ENCODE data around the gene TUBA3D.
"Not testable (repeated sequence)": the region's sequence is repeated elsewhere in the genome, so short reads cannot be mapped to it uniquely, and the experiment has no call there.

Gene TUBA3D

DNA sequence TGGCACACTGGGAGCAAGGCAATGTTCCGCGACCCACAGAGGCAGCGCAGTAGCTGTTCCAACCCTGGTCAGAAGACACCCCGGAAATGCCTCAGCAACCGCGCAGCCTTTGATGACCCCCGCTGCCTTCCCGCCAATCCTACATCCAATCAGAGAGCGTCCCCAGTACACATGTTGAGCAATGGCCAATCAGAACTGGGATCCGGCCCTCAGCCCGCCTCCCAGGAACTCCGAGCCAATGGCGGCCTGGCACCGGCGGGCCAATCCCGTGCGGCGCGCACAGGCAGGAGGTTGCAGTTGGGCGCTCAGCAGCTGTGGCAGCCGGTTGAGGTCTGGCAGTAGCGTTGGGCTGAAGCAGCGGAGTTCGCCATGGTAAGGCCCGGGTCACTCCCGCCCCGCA is at the start of gene TUBA3D:
Gene TUBA3D (plus strand): TSS at position 289 of the 400 bp plus-strand sequence. CDS start 81 bp downstream, at position 370.
- Histone ChIP-seq H3K36me3 (ENCODE audit: control insufficient read depth, insufficient read depth, low read length) (no peaks in the 10 kb centered on the region), H3K27me3 (ENCODE audit: control insufficient read depth, insufficient read depth, low read length) (no peaks in the 10 kb centered on the region), H3K4me1 (ENCODE audit: control insufficient read depth, insufficient read depth, low read length) (no peaks in the 10 kb centered on the region), H3K4me3 (ENCODE audit: low read length) (no peak within 1 kb of the TSS), H3K27ac (ENCODE audit: low read depth, low read length) (no peak within 1 kb of the TSS), H3K9ac (ENCODE audit: low read length) (no peak within 1 kb of the TSS)

DNA sequence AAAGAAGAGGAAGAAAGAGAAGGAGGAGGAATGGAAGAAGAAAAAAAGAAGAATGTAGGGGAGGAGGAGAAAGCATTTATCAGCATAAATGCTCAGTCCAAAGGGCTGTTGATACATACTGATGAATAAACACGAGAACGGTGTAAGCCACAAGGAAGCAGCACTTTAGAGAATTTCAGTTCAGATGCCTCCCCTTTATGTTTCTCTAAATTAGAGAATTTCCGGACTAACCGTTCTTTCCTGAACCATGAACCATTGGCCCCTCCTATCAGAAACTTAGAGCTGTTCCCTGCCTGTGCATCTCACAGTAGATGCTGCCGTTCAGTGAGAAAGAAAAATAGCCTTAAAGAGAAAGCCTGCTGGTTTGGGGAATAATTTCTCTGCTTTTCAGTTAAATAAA is 49.2 kb upstream of the TUBA3D start:
- H3K27me3 ChIP-seq (ENCODE audit: control insufficient read depth, insufficient read depth, low read length) = no peaks in the 10 kb centered on the region
- H3K36me3 ChIP-seq (ENCODE audit: control insufficient read depth, insufficient read depth, low read length) = no peaks in the 10 kb centered on the region

DNA sequence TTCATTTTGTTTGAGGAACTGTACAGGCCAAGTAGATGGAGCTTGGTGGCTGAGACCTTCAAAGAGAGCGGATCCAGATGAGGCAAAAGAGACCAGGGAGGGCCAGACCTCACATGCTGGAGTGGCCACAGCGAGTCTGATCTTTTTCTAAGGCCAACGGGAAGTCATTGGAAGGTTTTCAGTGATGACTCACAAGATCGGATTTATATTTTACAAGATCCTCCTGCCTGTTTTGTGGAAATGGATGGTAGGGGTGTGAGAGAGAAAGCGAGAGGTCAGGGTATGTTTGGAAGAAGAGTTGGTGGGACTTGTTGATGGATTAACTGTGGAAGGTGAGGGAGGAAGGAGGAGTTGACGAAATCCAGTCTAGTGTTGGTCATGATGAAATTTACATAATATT is 44.6 kb upstream of the TUBA3D start:
- Histone ChIP-seq H3K27ac (ENCODE audit: low read depth, low read length) (no peak overlapping the region), H3K4me1 (ENCODE audit: control insufficient read depth, insufficient read depth, low read length) (no peaks in the 10 kb centered on the region), H3K9ac (ENCODE audit: low read length) (no peak overlapping the region), H3K27me3 (ENCODE audit: control insufficient read depth, insufficient read depth, low read length) (no peaks in the 10 kb centered on the region), H3K4me3 (ENCODE audit: low read length) (no peak overlapping the region), H3K36me3 (ENCODE audit: control insufficient read depth, insufficient read depth, low read length) (no peaks in the 10 kb centered on the region)

More for the DNA sequence above, 49.2 kb upstream of the TUBA3D start:
- H3K4me1 ChIP-seq (ENCODE audit: control insufficient read depth, insufficient read depth, low read length) = no peaks in the 10 kb centered on the region
- no peak overlapping the region for H3K4me3 ChIP-seq (ENCODE audit: low read length)
- no peak overlapping the region for H3K27ac ChIP-seq (ENCODE audit: low read depth, low read length)
- no peak overlapping the region for H3K9ac ChIP-seq (ENCODE audit: low read length)

DNA sequence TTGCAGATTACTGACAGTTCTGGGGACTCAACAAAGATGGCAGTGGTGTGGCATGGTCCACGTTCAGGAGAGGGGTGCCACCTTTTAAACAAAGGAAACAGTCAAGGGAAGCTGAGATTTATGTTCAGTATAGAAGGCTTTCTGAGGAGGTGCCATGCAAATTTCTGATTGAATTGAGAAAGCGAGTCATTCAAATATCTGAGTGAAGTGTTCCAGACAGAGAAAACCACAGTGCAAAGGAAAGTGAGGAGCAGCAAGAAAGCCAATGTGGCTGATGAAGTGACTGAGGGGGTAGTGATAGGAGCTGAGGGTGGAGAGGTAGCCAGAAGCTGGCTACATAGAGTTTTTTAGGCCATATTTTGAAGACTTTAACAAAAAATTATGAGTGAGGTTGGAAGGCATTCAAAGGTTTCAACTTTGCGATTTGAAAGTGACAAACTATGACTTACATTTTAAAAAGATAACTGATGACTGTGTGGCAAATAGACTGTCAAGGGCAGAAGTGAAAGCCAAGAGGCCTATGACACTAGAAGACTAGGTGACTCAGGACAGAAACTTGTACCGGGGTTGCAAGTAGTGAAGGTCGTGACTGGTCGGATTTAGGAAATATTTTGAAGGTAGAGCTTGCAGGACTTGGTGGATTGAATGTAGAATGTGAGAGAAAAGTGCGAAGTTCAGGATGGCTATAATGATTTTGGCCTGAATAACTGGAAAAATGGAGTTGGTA is 35.0 kb upstream of the TUBA3D start:
- not testable (repeated sequence) for H3K4me3 ChIP-seq (ENCODE audit: low read length); H3K9ac ChIP-seq (ENCODE audit: low read length); H3K36me3 ChIP-seq (ENCODE audit: control insufficient read depth, insufficient read depth, low read length); H3K4me1 ChIP-seq (ENCODE audit: control insufficient read depth, insufficient read depth, low read length); H3K27me3 ChIP-seq (ENCODE audit: control insufficient read depth, insufficient read depth, low read length); H3K27ac ChIP-seq (ENCODE audit: low read depth, low read length)

DNA sequence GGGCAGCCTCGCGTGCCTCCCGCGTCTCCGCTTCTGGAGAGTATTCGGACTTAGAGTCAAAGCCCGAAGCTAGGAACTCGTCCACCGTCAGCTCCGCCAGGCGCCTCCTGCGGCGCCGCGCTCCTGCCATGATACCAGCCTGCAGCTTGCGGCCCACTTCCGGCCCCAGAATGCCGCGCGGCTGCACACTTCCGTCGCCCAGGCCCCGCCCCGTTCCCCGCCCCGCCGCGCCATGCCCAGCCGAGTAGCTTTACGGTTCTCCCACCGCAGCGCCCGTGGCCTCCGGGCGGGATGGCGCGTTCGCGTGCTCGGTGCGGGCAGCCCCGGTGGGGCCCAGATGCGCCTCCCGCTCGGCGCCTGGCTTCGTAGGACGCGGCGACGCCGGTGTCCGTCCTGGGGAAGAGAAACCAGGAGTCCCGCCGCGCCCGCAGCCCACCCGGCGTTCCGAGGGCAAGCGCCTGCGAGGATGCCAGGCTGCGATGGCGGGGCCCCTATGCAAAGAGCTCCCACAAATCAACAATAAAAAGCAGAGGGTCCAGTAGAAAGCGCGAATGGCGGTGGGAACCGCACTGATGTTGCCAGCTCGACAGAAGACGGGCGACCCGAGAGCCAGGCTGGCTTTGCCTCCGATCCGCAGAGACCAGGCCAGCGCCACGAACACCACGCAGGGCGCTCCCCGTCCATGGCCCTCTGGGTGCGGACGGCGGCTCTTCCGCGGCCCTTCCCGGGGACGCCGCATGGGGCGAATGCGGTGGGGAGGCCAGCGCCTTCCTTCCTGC is 31.0 kb upstream of the TUBA3D start:
- not testable (repeated sequence) for H3K27ac ChIP-seq (ENCODE audit: low read depth, low read length); H3K4me1 ChIP-seq (ENCODE audit: control insufficient read depth, insufficient read depth, low read length); H3K36me3 ChIP-seq (ENCODE audit: control insufficient read depth, insufficient read depth, low read length); H3K9ac ChIP-seq (ENCODE audit: low read length); H3K4me3 ChIP-seq (ENCODE audit: low read length); H3K27me3 ChIP-seq (ENCODE audit: control insufficient read depth, insufficient read depth, low read length)

DNA sequence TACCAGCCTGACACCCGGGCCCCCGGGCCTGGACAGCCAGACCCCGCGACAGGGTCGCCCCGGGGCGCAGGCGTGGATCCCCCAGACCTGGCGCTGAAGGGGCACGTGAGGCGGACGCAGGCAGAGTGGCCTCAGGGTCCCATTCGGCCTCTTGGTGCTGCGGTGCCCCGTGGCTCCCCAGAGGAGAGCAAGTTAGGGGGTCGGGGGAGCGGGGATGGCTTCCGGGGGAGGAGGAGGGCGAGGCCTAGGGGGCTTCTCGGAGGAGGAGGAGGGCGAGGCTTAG is 30.5 kb upstream of the TUBA3D start:
- H3K27ac ChIP-seq (ENCODE audit: low read depth, low read length); H3K36me3 ChIP-seq (ENCODE audit: control insufficient read depth, insufficient read depth, low read length); H3K4me3 ChIP-seq (ENCODE audit: low read length); H3K4me1 ChIP-seq (ENCODE audit: control insufficient read depth, insufficient read depth, low read length); H3K27me3 ChIP-seq (ENCODE audit: control insufficient read depth, insufficient read depth, low read length); H3K9ac ChIP-seq (ENCODE audit: low read length): not testable (repeated sequence)

DNA sequence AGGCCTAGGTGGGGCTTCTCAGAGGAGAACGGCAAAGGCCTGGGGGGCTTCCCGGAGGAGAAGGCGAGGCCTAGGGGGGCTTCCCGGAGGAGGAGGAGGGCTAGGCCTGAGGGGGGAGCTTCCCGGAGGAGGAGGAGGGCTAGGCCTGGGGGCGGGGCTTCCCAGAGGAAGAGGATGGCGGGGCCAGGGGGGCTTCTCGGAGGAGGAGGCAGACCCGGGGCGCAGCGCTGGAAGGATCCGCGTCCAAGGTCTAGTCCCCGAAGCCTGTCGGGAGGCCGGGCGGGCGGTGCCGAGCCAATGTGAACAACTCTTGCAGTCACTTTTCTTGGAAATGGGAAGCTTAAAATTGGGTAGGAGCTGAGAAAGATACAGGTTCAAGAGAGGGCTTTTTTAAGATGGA is 30.0 kb upstream of the TUBA3D start:
- Histone ChIP-seq H3K27ac (ENCODE audit: low read depth, low read length) (no peak overlapping the region), H3K9ac (ENCODE audit: low read length) (no peak overlapping the region), H3K27me3 (ENCODE audit: control insufficient read depth, insufficient read depth, low read length) (no peaks in the 10 kb centered on the region), H3K36me3 (ENCODE audit: control insufficient read depth, insufficient read depth, low read length) (no peaks in the 10 kb centered on the region), H3K4me1 (ENCODE audit: control insufficient read depth, insufficient read depth, low read length) (no peaks in the 10 kb centered on the region), H3K4me3 (ENCODE audit: low read length) (no peak overlapping the region)

DNA sequence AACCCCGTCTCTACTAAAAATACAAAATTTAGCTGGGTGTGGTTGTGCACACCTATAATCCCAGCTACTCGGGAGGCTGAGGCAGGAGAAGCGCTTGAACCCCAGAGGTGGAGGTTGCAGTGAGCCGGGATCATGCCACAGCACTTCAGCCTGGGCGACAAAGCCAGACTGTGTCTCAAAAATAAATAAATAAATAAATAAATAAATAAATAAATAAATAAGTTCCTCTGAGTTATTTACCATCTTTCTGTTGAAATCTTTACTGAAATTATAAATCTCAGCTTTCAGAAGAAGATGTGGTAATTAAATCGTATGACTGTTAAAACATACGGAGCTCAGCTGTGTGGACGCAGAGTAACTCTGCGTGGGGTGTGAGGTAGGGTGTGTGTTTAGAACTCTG is 27.9 kb upstream of the TUBA3D start:
- not testable (repeated sequence) for H3K27me3 ChIP-seq (ENCODE audit: control insufficient read depth, insufficient read depth, low read length); H3K9ac ChIP-seq (ENCODE audit: low read length); H3K4me3 ChIP-seq (ENCODE audit: low read length); H3K27ac ChIP-seq (ENCODE audit: low read depth, low read length); H3K4me1 ChIP-seq (ENCODE audit: control insufficient read depth, insufficient read depth, low read length); H3K36me3 ChIP-seq (ENCODE audit: control insufficient read depth, insufficient read depth, low read length)

DNA sequence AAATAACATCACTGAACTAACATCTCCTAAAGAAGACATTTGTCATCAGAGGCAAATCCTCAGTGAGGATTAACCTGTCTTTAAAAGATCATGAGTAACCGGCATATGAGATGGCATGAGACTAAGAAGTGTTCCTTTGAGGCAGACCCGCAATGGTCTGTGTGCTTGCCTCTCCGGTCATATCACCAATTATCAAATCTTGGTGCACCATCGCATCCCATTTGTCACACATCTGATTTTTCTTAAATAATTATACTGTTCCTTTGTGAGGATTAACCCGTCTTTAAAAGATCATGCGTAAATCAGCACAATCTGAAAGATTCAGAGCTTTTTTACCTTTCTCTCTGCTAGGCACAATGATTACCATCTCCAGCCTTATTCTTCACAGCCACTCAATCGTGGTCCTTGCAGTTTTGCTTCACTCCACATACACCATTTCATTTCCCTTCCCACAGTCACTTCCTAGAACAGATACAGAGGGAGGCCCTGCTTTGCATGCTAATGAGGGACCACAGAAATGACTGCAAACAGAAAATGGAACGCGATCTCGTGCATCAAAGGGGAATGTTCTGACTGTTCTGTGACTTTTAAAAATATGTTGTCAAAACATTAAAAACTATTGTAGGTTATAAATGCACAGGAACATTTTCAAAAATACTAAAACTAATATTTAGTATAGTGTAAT is 24.5 kb upstream of the TUBA3D start:
- H3K27ac ChIP-seq (ENCODE audit: low read depth, low read length); H3K36me3 ChIP-seq (ENCODE audit: control insufficient read depth, insufficient read depth, low read length); H3K4me1 ChIP-seq (ENCODE audit: control insufficient read depth, insufficient read depth, low read length); H3K27me3 ChIP-seq (ENCODE audit: control insufficient read depth, insufficient read depth, low read length); H3K9ac ChIP-seq (ENCODE audit: low read length); H3K4me3 ChIP-seq (ENCODE audit: low read length): not testable (repeated sequence)

DNA sequence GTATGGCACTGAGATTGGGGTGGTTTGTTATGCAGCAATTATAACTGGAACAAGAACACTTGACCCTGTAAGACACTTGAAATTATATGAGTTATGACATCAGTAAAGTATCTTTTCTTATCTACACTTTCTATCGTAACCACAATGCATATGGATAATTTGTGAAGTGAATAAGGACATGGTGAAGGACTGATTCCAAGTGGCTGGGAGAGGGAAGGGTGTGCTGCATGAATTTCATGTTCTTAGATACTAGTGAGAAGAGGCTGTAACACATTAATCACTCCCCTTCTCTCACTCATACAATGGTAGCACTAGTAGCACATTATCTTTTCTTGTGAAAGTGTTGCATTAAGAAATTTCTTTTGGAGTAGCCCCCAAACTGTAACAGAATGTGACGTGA is 21.0 kb upstream of the TUBA3D start:
- not testable (repeated sequence) for H3K27me3 ChIP-seq (ENCODE audit: control insufficient read depth, insufficient read depth, low read length); H3K4me1 ChIP-seq (ENCODE audit: control insufficient read depth, insufficient read depth, low read length); H3K36me3 ChIP-seq (ENCODE audit: control insufficient read depth, insufficient read depth, low read length); H3K4me3 ChIP-seq (ENCODE audit: low read length); H3K27ac ChIP-seq (ENCODE audit: low read depth, low read length); H3K9ac ChIP-seq (ENCODE audit: low read length)

DNA sequence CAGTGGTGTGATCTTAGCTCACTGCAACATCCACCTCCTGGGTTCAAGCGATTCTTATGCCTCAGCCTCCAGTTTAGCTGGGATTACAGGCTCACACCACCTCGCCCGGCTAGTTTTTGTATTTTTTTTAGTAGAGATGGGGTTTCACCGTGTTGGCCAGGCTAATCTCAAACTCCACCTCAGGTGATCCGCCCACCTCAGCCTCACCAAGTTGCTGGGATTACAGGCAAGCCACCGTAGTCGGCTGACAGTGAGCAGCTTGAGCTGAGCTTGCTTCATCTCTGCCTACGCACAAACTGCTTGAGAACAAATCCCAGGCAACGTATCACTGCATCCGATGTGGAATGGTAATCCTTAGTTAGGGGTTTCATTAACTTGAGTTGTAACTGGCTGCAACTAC is 8.2 kb upstream of the TUBA3D start:
- not testable (repeated sequence) for H3K4me3 ChIP-seq (ENCODE audit: low read length); H3K27ac ChIP-seq (ENCODE audit: low read depth, low read length); H3K4me1 ChIP-seq (ENCODE audit: control insufficient read depth, insufficient read depth, low read length); H3K9ac ChIP-seq (ENCODE audit: low read length); H3K36me3 ChIP-seq (ENCODE audit: control insufficient read depth, insufficient read depth, low read length); H3K27me3 ChIP-seq (ENCODE audit: control insufficient read depth, insufficient read depth, low read length)

DNA sequence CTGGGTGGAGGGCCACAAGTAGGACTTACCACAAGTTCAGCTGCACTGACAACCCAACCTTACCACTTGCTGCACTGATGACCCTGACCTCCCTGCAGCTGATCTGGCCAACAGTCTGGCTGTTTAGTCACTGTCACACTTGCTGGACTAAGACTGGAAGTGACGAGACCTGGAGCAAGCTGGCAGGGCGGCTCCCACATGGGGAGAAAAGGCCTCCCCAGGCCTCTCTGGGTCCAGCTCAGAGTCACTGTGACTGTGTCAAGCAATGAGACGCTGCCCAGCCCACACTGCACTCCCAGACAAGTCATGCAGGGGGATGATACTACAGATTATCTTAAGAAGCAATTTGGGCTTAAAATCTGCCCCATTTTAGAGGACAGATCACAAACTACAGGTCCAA is 5.0 kb upstream of the TUBA3D start:
- not testable (repeated sequence) for H3K36me3 ChIP-seq (ENCODE audit: control insufficient read depth, insufficient read depth, low read length); H3K9ac ChIP-seq (ENCODE audit: low read length); H3K27ac ChIP-seq (ENCODE audit: low read depth, low read length); H3K27me3 ChIP-seq (ENCODE audit: control insufficient read depth, insufficient read depth, low read length); H3K4me3 ChIP-seq (ENCODE audit: low read length); H3K4me1 ChIP-seq (ENCODE audit: control insufficient read depth, insufficient read depth, low read length)

DNA sequence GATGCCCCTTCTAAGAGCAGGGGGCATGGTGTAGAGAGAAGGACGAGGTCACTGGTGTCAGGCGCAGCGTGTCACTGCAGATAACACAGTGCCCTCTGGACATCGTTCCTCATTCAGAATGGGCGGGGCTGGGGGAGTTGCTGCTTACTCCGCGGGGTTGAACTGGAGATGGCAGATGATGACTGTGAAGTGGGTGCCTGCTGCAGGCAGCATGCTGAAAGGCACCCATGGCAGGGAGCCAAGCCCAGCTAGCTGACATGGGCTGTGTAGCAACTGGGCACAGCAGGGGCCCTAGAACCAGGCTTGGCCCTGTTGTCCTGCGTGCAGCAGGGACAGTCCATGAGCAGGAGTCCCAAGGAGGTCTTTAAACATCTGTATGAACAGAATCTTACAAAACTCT is 4.3 kb upstream of the TUBA3D start:
- H3K9ac ChIP-seq (ENCODE audit: low read length); H3K27ac ChIP-seq (ENCODE audit: low read depth, low read length); H3K4me1 ChIP-seq (ENCODE audit: control insufficient read depth, insufficient read depth, low read length); H3K27me3 ChIP-seq (ENCODE audit: control insufficient read depth, insufficient read depth, low read length); H3K36me3 ChIP-seq (ENCODE audit: control insufficient read depth, insufficient read depth, low read length); H3K4me3 ChIP-seq (ENCODE audit: low read length): not testable (repeated sequence)

All from rectal smooth muscle tissue (tissue), 1 donor.